ENCODE data around the gene HSP90AB1. TPM values are rescaled to one million over a fixed set of nuclear protein-coding genes. Genes with fewer than 3 reads are reported as not detected.

The HSP90AB1 gene
- total and polyA plus RNA-seq, 9 of the 15 experiments (the other 6 are each of a cell fraction or from before 2014, with no cell fraction given): 1,780 to 3,358 (median 2,262) TPM

GRCh38 chr6:44247338-44248302 is 719 bp downstream of the HSP90AB1 start (continued):
- TF ChIP-seq MXI1 (IDR thresholded peaks at IDR 0.05; ENCODE audit: low read depth, low read length) (peak; percentile 91; the same call in 1 of the 2 replicates), SUPT5H (IDR thresholded peaks at IDR 0.05) (no peak; the same call in 1 of the 2 replicates), PHF21A (IDR thresholded peaks at IDR 0.05; ENCODE audit: borderline replicate concordance, low read depth) (no peak), FOXJ2 (tag; IDR thresholded peaks at IDR 0.05) (peak; percentile 53; the same call in 1 of the 2 replicates), TGIF2 (CRISPR knock-in tag; IDR thresholded peaks at IDR 0.05) (peak; percentile 85; the same call in 1 of the 2 replicates), DDX20 (tag; IDR thresholded peaks at IDR 0.05; ENCODE audit: low read depth) (no peak), SLC30A9 (CRISPR knock-in tag; IDR thresholded peaks at IDR 0.05) (no peak), ZNF699 (CRISPR knock-in tag; IDR thresholded peaks at IDR 0.05; ENCODE audit: insufficient replicate concordance) (no peak), TAF9B (IDR thresholded peaks at IDR 0.05; ENCODE audit: partially characterized antibody) (peak; percentile 55), ZNF395 (CRISPR knock-in tag; IDR thresholded peaks at IDR 0.05) (0 out of 2 replicates have a peak, but pooled peaks have one; percentile 16), HNRNPUL1 (IDR thresholded peaks at IDR 0.05; ENCODE audit: low read length) (peak; percentile 10), ZNF695 (CRISPR knock-in tag; IDR thresholded peaks at IDR 0.05) (no peak), KLF6 (CRISPR knock-in tag; IDR thresholded peaks at IDR 0.05; ENCODE audit: borderline replicate concordance) (no peak), SIX5 (IDR thresholded peaks at IDR 0.05; ENCODE audit: borderline replicate concordance in 1 of 2, insufficient read depth in 1 of 2, low read depth in 1 of 2, low read length in 2 of 2) (0 out of 4 replicates have a peak, but pooled peaks have one; percentile 2 to 34), CBX8 (IDR thresholded peaks at IDR 0.05; ENCODE audit: borderline replicate concordance, extremely low read depth, low read depth, low read length, poor library complexity, severe bottlenecking) (no peak), ZNF408 (CRISPR knock-in tag; IDR thresholded peaks at IDR 0.05; ENCODE audit: low read depth) (no peak), KAT7 (CRISPR knock-in tag; IDR thresholded peaks at IDR 0.05; ENCODE audit: borderline replicate concordance) (peak; percentile 96; the same call in 1 of the 2 replicates)
- TF ChIP-seq, protein P1, sequence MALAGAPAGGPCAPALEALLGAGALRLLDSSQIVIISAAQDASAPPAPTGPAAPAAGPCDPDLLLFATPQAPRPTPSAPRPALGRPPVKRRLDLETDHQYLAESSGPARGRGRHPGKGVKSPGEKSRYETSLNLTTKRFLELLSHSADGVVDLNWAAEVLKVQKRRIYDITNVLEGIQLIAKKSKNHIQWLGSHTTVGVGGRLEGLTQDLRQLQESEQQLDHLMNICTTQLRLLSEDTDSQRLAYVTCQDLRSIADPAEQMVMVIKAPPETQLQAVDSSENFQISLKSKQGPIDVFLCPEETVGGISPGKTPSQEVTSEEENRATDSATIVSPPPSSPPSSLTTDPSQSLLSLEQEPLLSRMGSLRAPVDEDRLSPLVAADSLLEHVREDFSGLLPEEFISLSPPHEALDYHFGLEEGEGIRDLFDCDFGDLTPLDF (CRISPR knock-in tag; IDR thresholded peaks at IDR 0.05): 0 out of 2 replicates have a peak, but pooled peaks have one; percentile 23
- TF ChIP-seq, protein P2, sequence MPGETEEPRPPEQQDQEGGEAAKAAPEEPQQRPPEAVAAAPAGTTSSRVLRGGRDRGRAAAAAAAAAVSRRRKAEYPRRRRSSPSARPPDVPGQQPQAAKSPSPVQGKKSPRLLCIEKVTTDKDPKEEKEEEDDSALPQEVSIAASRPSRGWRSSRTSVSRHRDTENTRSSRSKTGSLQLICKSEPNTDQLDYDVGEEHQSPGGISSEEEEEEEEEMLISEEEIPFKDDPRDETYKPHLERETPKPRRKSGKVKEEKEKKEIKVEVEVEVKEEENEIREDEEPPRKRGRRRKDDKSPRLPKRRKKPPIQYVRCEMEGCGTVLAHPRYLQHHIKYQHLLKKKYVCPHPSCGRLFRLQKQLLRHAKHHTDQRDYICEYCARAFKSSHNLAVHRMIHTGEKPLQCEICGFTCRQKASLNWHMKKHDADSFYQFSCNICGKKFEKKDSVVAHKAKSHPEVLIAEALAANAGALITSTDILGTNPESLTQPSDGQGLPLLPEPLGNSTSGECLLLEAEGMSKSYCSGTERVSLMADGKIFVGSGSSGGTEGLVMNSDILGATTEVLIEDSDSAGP (CRISPR knock-in tag; IDR thresholded peaks at IDR 0.05): no peak
- TF ChIP-seq, protein P3, sequence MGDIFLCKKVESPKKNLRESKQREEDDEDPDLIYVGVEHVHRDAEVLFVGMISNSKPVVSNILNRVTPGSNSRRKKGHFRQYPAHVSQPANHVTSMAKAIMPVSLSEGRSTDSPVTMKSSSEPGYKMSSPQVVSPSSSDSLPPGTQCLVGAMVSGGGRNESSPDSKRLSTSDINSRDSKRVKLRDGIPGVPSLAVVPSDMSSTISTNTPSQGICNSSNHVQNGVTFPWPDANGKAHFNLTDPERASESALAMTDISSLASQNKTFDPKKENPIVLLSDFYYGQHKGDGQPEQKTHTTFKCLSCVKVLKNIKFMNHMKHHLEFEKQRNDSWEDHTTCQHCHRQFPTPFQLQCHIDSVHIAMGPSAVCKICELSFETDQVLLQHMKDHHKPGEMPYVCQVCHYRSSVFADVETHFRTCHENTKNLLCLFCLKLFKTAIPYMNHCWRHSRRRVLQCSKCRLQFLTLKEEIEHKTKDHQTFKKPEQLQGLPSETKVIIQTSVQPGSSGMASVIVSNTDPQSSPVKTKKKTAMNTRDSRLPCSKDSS (IDR thresholded peaks at IDR 0.05; ENCODE audit: low read depth, partially characterized antibody): no peak

Measured in K562 (cell line).